Thoracic aorta endothelial cell (primary cell): Measurements from ENCODE around the gene RGPD4. TPM values are rescaled to one million over a fixed set of nuclear protein-coding genes. Genes with fewer than 3 reads are reported as not detected.

ENCODE experiments used
- small RNA-seq: library from RNA; depleted of rRNA; stranded (forward); fragments of <200 nt; gene quantifications from one replicate; pipeline ENCODE3, GENCODE V24; 2012
- total RNA-seq: library from RNA; depleted of rRNA; stranded (reverse); fragments of >200 nt; gene quantifications from 2 replicates; pipeline ENCODE4 v1.2.3, GENCODE V29; 2012

Gene RGPD4
- total RNA-seq: not detected in 2 replicates

DNA sequence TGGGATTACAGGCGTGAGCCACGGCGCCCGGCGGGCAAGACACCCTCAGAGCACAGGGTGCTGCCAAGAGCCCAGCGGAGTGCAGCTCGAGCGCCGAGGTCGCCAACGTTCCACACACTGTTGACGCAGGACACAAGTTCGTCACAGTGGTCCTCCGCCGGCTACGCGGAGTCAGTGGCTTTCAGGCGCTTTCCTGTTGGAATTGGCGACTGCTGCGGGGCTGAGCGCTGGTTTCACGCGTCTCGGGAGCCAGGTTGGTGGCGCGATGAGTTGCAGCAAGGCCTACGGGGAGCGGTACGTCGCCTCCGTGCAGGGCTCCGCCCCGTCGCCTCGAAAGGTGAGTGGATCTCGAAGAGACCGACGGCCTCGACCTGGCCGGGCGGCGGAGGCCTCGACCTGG is at the start of gene RGPD4:
Gene RGPD4, plus strand, starts transcription at position 144 of the 400 bp plus-strand sequence. Its CDS starts 122 bp downstream, at position 266.

Small RNA genes lying within 50 kb of the gene (small RNA-seq; reads per million reads assigned to genes)
- gene AC009963.1 (not detected), gene AC009963.2 (not detected)

Other genes starting within 250 kb of the RGPD4 start
- gene SLC5A7, start 159.6 kb downstream of the RGPD4 start, total RNA-seq: not detected in 2 replicates